PC-9 (cell line): ENCODE data around the gene TNS4. TPM values are rescaled to one million over a fixed set of nuclear protein-coding genes. Genes with fewer than 3 reads are reported as not detected.
A peak's percentile ranks its signal among the peaks of the same experiment; 100 is the strongest.

ENCODE experiments used
- BruUV-seq: library from RNA; stranded (reverse); fragments of 400-500 nt; replicated peaks from 2 replicates; lab custom pipeline; 2021; lab: Mats Ljungman, UMichigan
- CTCF ChIA-PET: fragments of 300-600 bp; sonication (Branson Sonifier 250); formaldehyde crosslinking; loops from one replicate; lab custom pipeline; 2022; ENCODE audit warnings: antibody characterized with exemption; lab: Charles Lee
- POLR2A ChIA-PET: fragments of 300-600 bp; sonication (Branson Sonifier 250); formaldehyde crosslinking; loops from one replicate; lab custom pipeline; 2022; ENCODE audit warnings: antibody characterized with exemption; ENCODE audit not compliant: unreplicated experiment; lab: Charles Lee
- DNase-seq, 2 experiments: peaks; one replicate each; pipeline versions ENCODE4 v3.0.0 to v3.0.0-alpha.2; 2015 to 2022; ENCODE audit warnings: mixed read lengths in 1 of 2
- H2AFZ ChIP-seq: fragments of 200-600 bp; sonication (generic); 2 replicates; pipeline ENCODE4 v1.8.1; 2017; ENCODE audit warnings: antibody characterized with exemption
- H3F3A ChIP-seq: fragments of 200-600 bp; sonication (generic); 2 replicates; pipeline ENCODE4 v1.8.1; 2017; ENCODE audit warnings: antibody characterized with exemption, mild to moderate bottlenecking, low read depth; ENCODE audit not compliant: insufficient read depth
- H3K27ac ChIP-seq: fragments of 200-600 bp; sonication (generic); 2 replicates; pipeline ENCODE4 v1.6.1; 2016; ENCODE audit warnings: mixed run types
- H3K27me3 ChIP-seq: fragments of 200-600 bp; sonication (generic); 2 replicates; pipeline ENCODE4 v1.6.1; 2016; ENCODE audit warnings: low read depth, mixed run types; ENCODE audit not compliant: insufficient read depth
- H3K36me3 ChIP-seq: fragments of 200-600 bp; sonication (generic); 2 replicates; pipeline ENCODE4 v1.6.1; 2016; ENCODE audit warnings: low read depth, mixed run types
- H3K4me1 ChIP-seq: fragments of 200-600 bp; sonication (generic); replicated peaks from 2 replicates; pipeline ENCODE4 v1.6.1; 2016; ENCODE audit warnings: mixed run types; ENCODE audit not compliant: insufficient read depth
- H3K4me2 ChIP-seq: fragments of 200-600 bp; sonication (generic); 2 replicates; pipeline ENCODE4 v1.6.1; 2017; ENCODE audit warnings: mixed run types
- H3K4me3 ChIP-seq: fragments of 200-600 bp; sonication (generic); 2 replicates; pipeline ENCODE4 v1.6.1; 2016; ENCODE audit warnings: mixed run types
- H3K79me2 ChIP-seq: fragments of 200-600 bp; sonication (generic); 2 replicates; pipeline ENCODE4 v1.6.1; 2017; ENCODE audit warnings: low read depth, mixed run types
- H3K9me2 ChIP-seq: fragments of 200-600 bp; sonication (generic); 2 replicates; pipeline ENCODE4 v1.8.1; 2017; ENCODE audit warnings: mild to moderate bottlenecking; ENCODE audit not compliant: insufficient read depth
- H3K9me3 ChIP-seq: fragments of 200-600 bp; sonication (generic); 2 replicates; pipeline ENCODE4 v1.8.1; 2016; ENCODE audit warnings: low read depth; ENCODE audit not compliant: insufficient read depth
- H4K20me1 ChIP-seq: fragments of 200-600 bp; sonication (generic); 2 replicates; pipeline ENCODE4 v1.8.1; 2017; ENCODE audit not compliant: insufficient read depth
- EZH2 ChIP-seq: fragments of 200-600 bp; sonication (generic); IDR thresholded peaks from 2 replicates; pipeline ENCODE4 v1.8.0; 2017; ENCODE audit warnings: antibody characterized with exemption, low read depth
- intact Hi-C: fragments of 100-400 bp; cut with micrococcal nuclease; formaldehyde crosslinking; loops from one replicate; pipeline ENCODE4 v1.10.0; 2022; ENCODE audit not compliant: unreplicated experiment
- total RNA-seq: library from RNA; stranded (reverse); gene quantifications from 2 replicates; pipeline ENCODE4 v1.2.3, GENCODE V29; 2021
- TF ChIP-seq, protein P1 (sequence below): fragments of 200-600 bp; sonication (generic); conservative IDR thresholded peaks from 2 replicates; pipeline ENCODE4 v1.6.1; 2017; ENCODE audit warnings: mixed run types, antibody characterized with exemption, mild to moderate bottlenecking, moderate library complexity

TNS4 gene
- total RNA-seq, 1 experiment from 2014 or later = 17.4 TPM

DNA sequence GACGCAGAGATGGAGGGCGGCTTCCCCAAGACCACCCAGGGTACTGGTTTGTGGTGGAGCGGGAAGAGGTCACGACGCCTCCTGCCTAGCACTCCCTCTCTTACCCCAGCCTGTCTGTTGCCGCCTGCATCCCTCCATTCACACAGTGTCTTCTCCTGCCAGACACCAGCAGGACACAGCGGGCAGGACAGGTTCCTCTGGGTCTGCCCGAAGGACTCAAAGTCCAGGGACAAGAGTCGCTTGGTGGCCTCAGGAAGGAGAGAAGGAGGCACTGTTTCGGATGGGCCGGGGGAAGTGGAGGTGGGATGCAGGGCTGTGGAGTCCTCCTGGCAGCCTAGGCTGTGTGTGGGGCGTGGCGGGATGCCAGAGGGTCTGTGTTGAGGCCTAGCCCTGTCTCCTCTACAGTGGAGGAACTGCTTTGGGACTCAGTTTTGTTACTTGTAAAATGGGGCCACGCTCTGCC is 19.6 kb upstream of the TNS4 start:
- Histone ChIP-seq H2AFZ (no peak overlapping the region), H3K4me1 (peaks cover 76% of the 10 kb centered on the region)
- TSS peak; percentile 51 for BruUV-seq

DNA sequence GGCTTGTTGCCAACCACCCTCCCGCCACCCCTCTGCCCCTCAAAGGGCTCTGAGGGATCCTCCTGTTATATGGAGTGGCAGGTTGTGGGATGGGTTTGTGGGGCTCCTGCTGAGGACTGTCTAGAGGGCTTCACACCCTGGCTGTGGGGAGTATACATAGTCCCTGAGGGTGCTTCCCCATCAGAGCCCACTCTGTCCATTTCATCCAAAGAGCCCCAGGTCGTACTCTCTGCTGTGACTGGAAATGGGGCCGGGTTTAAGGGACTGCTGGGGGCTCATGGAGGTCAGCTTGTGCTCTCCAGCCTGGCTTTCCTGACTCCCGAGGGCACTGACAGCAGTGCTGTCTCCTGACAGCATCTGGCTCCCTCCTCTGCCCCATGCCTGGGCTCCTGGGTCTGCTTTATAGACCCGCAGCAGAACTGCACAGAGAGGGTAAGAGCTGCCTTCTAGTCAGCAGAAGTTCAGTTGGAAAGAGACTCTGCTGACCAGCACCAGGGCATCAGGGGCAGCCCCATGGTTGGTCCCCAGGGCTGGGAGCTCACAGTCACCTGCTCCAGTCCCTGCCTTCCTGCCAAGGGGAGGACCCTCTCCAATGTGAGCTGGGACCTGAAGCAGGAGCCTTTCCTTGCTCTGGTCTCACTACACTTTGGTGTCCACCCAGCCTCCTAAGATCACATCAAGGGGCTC is 17.8 kb upstream of the TNS4 start:
- H3K4me2 ChIP-seq = peak overlapping the region; percentile 61
- H3K9me3 ChIP-seq = no peaks in the 10 kb centered on the region
- intact Hi-C loops = loop anchor here (5.0 kb wide), 2 partner anchors 77 to 1133 kb away; partner anchors contain the start of gene IGFBP4
- no peak overlapping the region for H3K4me3 ChIP-seq
- no peaks in the 10 kb centered on the region for H3K9me2 ChIP-seq
- H3K79me2 ChIP-seq = no peaks in the 10 kb centered on the region
- H2AFZ ChIP-seq = no peak overlapping the region
- H3K27ac ChIP-seq = peak overlapping the region; percentile 69
- TF ChIP-seq, protein P1, sequence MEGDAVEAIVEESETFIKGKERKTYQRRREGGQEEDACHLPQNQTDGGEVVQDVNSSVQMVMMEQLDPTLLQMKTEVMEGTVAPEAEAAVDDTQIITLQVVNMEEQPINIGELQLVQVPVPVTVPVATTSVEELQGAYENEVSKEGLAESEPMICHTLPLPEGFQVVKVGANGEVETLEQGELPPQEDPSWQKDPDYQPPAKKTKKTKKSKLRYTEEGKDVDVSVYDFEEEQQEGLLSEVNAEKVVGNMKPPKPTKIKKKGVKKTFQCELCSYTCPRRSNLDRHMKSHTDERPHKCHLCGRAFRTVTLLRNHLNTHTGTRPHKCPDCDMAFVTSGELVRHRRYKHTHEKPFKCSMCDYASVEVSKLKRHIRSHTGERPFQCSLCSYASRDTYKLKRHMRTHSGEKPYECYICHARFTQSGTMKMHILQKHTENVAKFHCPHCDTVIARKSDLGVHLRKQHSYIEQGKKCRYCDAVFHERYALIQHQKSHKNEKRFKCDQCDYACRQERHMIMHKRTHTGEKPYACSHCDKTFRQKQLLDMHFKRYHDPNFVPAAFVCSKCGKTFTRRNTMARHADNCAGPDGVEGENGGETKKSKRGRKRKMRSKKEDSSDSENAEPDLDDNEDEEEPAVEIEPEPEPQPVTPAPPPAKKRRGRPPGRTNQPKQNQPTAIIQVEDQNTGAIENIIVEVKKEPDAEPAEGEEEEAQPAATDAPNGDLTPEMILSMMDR = no peak
- TF ChIP-seq EZH2 = no peak
- POLR2A ChIA-PET = interaction anchor here (0.7 kb wide), 2 partner anchors 18 to 51 kb away, joined by 3 to 4 read pairs; partner anchors contain the start of gene TNS4
- H3F3A ChIP-seq = peaks cover 68% of the 10 kb centered on the region
- H3K4me1 ChIP-seq = peaks cover 94% of the 10 kb centered on the region
- no peaks in the 10 kb centered on the region for H4K20me1 ChIP-seq
- no peak for DNase-seq
- CTCF ChIA-PET = no interaction called here
- BruUV-seq = no TSS peak
- no peaks in the 10 kb centered on the region for H3K36me3 ChIP-seq
- no peaks in the 10 kb centered on the region for H3K27me3 ChIP-seq

More for the DNA sequence above, 19.6 kb upstream of the TNS4 start:
- TF ChIP-seq EZH2 = no peak
- TF ChIP-seq, protein P1 = no peak
- no peaks in the 10 kb centered on the region for H4K20me1 ChIP-seq
- no peaks in the 10 kb centered on the region for H3K9me2 ChIP-seq
- ChIA-PET POLR2A (interaction anchor here (0.6 to 0.8 kb wide), 3 partner anchors 21 to 35 kb away, joined by 3 to 6 read pairs (median 4); no protein-coding TSS in a partner anchor), CTCF (interaction anchor here (0.6 kb wide), 1 partner anchor 45 kb away, joined by 3 read pairs; no protein-coding TSS in a partner anchor)
- no peak for DNase-seq
- H3K27me3 ChIP-seq = no peaks in the 10 kb centered on the region
- peaks cover 69% of the 10 kb centered on the region for H3F3A ChIP-seq
- peaks cover 7% of the 10 kb centered on the region for H3K9me3 ChIP-seq
- H3K79me2 ChIP-seq = no peaks in the 10 kb centered on the region
- peak overlapping the region; percentile 50 for H3K4me2 ChIP-seq
- H3K4me3 ChIP-seq = no peak overlapping the region
- intact Hi-C loops = loop anchor here (1.0 kb wide), 1 partner anchor 35 kb away; no protein-coding TSS in a partner anchor
- H3K36me3 ChIP-seq = no peaks in the 10 kb centered on the region
- H3K27ac ChIP-seq = peak overlapping the region; percentile 81

DNA sequence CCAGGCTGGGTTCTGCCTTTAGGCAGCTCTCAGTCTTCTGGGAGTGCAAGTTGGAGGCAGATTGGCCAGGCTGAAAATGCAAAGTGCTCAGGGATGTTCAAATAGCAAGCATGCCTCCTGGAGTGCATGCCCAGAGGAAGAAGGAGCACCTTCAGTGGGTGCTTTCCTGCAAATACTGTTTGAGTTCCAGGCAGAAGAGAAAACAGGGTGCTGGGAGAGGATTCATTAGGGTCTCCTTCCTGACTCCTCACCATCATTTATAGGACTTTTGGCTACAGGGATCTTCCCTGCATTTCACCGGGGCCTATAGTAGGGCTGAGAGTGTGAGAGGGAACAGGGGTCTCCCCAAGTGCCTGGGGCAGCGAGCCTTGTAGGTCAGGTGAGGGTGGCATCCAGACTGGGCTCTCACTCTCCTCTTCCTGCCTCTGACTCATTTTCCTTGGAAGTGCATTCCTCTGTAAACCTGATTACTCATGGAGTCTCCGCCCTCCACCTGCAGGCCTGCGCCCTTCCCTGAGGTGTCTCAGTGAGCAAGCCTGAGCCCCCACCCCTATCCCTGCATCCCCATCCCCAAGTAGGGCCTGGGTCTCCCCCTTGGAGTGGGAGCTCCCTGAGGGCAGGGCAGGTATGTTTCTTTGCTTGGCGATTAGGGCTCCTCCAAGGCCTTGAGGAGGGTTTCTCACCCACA is 17.1 kb upstream of the TNS4 start:
- intact Hi-C loops = loop anchor here (1.0 to 5.0 kb wide), 3 partner anchors 19 to 1134 kb away; partner anchors contain the start of gene IGFBP4
- Histone ChIP-seq H3K36me3 (no peaks in the 10 kb centered on the region), H3K27me3 (no peaks in the 10 kb centered on the region), H3K9me2 (no peaks in the 10 kb centered on the region), H3K9me3 (no peaks in the 10 kb centered on the region), H3K79me2 (no peaks in the 10 kb centered on the region), H3K4me2 (peak overlapping the region; percentile 61), H3K4me3 (no peak overlapping the region), H3K4me1 (peaks cover 99% of the 10 kb centered on the region), H4K20me1 (no peaks in the 10 kb centered on the region), H2AFZ (no peak overlapping the region), H3F3A (peaks cover 72% of the 10 kb centered on the region), H3K27ac (peak overlapping the region; percentile 69)
- DNase-seq = peak; percentile 75 to 88
- no peak for TF ChIP-seq EZH2
- TF ChIP-seq, protein P1 = no peak; the same call in 1 of the 2 replicates
- BruUV-seq = no TSS peak
- CTCF ChIA-PET = no interaction called here
- POLR2A ChIA-PET = interaction anchor here (0.6 to 0.8 kb wide), 3 partner anchors 28 to 50 kb away, joined by 3 to 5 read pairs (median 3); no protein-coding TSS in a partner anchor
